ENCODE results near the gene EPDR1. TPM values are rescaled to one million over a fixed set of nuclear protein-coding genes. Genes with fewer than 3 reads are reported as not detected.
A peak's percentile ranks its signal among the peaks of the same experiment; 100 is the strongest.

EPDR1 gene
- total RNA-seq, 4 donors from 2014 or later, result 14.4 to 30.4 (median 24.1) TPM

DNA sequence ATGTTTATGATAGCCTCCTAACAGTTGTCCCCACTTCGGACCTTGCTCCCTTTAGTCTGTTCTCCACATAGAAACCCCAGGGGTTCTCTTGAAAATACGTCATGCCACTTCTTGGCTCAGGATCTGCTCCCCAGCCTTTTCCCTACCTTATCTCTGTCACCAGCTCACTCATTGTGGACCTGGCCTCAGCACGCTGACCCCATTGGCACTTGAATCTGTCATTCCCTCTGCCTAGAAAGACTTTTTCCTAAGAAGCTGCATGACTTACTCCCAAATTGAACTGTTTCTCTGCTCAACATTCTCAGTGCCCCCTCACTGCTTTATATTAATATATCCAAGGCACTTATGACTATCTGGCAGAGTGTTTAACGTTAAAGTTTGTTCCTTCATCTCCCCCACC is 8.4 kb downstream of the EPDR1 start:
- Histone ChIP-seq H3K4me3 (no peak overlapping the region), H3K27ac (no peak overlapping the region), H3K4me1 (no peaks in the 10 kb centered on the region), H3K27me3 (no peaks in the 10 kb centered on the region), H3K9me3 (no peaks in the 10 kb centered on the region), H3K36me3 (no peaks in the 10 kb centered on the region)
- intact Hi-C loops (cut with DNase I; ENCODE audit: low total_unique reads), result no loop called here
- no peak for TF ChIP-seq POLR2A (IDR thresholded peaks at IDR 0.05)
- TF ChIP-seq, protein P1, sequence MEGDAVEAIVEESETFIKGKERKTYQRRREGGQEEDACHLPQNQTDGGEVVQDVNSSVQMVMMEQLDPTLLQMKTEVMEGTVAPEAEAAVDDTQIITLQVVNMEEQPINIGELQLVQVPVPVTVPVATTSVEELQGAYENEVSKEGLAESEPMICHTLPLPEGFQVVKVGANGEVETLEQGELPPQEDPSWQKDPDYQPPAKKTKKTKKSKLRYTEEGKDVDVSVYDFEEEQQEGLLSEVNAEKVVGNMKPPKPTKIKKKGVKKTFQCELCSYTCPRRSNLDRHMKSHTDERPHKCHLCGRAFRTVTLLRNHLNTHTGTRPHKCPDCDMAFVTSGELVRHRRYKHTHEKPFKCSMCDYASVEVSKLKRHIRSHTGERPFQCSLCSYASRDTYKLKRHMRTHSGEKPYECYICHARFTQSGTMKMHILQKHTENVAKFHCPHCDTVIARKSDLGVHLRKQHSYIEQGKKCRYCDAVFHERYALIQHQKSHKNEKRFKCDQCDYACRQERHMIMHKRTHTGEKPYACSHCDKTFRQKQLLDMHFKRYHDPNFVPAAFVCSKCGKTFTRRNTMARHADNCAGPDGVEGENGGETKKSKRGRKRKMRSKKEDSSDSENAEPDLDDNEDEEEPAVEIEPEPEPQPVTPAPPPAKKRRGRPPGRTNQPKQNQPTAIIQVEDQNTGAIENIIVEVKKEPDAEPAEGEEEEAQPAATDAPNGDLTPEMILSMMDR (IDR thresholded peaks at IDR 0.05), result no peak
- DNase-seq, result no peak

- no peak overlapping the region for H3K27ac ChIP-seq
- no peak for TF ChIP-seq POLR2A (IDR thresholded peaks at IDR 0.05)
- TF ChIP-seq, protein P1 (IDR thresholded peaks at IDR 0.05), result no peak
- no peaks in the 10 kb centered on the region for H3K9me3 ChIP-seq
- no peaks in the 10 kb centered on the region for H3K36me3 ChIP-seq
- DNase-seq, result no peak
- H3K27me3 ChIP-seq, result no peaks in the 10 kb centered on the region
- no peak overlapping the region for H3K4me3 ChIP-seq
- intact Hi-C loops (cut with DNase I; ENCODE audit: low total_unique reads), result no loop called here
- no peaks in the 10 kb centered on the region for H3K4me1 ChIP-seq
Observed at GRCh38 chr7:37930226-37930948, 9.9 kb downstream of the EPDR1 start.

DNA sequence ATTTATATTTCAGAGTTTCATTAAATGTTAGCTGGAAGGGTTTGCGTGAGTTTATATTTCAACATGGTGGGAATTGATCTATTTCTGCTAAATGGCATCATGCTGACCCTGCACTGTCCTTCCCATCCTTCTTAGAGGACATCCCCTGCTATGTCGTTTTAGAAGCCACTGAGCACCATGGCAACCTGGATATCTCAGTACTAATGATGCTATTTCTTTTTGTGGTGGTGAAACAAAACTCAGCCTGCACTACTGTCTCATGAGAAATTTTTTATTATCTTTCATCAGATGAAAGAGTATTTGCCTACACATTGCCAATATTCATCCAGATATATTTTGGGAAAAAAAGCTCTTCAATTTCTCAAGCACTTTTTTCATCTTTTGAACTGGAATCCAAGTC is 12.1 kb downstream of the EPDR1 start:
- no peak for DNase-seq
- H3K36me3 ChIP-seq, result no peaks in the 10 kb centered on the region
- no peaks in the 10 kb centered on the region for H3K4me1 ChIP-seq
- intact Hi-C loops (cut with DNase I; ENCODE audit: low total_unique reads), result no loop called here
- no peaks in the 10 kb centered on the region for H3K27me3 ChIP-seq
- TF ChIP-seq POLR2A (IDR thresholded peaks at IDR 0.05), result no peak
- TF ChIP-seq, protein P1 (IDR thresholded peaks at IDR 0.05), result no peak
- H3K27ac ChIP-seq, result no peak overlapping the region
- no peak overlapping the region for H3K4me3 ChIP-seq
- peaks cover 0 to 2% of the 10 kb centered on the region in 2 donors for H3K9me3 ChIP-seq

DNA sequence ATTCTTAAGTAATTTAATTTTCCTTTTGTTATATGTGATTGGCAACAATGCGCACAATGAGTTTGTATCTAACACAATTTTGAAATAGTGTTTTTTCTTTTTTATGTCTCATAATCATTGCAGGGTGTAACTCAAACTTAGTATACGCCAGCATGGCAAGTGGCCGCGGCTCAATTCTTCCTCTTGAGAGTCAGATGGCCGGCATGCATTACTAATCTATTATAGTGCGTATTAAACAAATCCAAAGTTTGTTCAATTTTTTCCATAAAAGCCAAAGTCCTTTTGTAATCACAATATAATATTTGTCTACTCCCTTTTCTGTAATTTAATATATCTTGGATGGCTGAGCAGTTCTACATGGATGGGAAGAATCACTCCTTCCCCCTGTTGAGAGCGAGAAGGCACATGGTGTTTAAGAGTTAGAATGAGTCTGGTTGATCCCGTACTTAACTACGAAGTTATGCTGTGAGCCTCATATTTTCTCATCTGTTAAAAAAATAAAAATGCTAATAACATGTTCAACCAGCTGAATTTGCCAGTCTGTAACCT is 12.7 kb downstream of the EPDR1 start:
- no peak overlapping the region for H3K4me3 ChIP-seq
- intact Hi-C loops (cut with DNase I; ENCODE audit: low total_unique reads), result no loop called here
- H3K9me3 ChIP-seq, result peaks cover 0 to 2% of the 10 kb centered on the region in 2 donors
- H3K27me3 ChIP-seq, result no peaks in the 10 kb centered on the region
- TF ChIP-seq, protein P1 (IDR thresholded peaks at IDR 0.05), result no peak
- no peak for TF ChIP-seq POLR2A (IDR thresholded peaks at IDR 0.05)
- no peak overlapping the region for H3K27ac ChIP-seq
- DNase-seq, result no peak
- no peaks in the 10 kb centered on the region for H3K36me3 ChIP-seq
- H3K4me1 ChIP-seq, result no peaks in the 10 kb centered on the region

DNA sequence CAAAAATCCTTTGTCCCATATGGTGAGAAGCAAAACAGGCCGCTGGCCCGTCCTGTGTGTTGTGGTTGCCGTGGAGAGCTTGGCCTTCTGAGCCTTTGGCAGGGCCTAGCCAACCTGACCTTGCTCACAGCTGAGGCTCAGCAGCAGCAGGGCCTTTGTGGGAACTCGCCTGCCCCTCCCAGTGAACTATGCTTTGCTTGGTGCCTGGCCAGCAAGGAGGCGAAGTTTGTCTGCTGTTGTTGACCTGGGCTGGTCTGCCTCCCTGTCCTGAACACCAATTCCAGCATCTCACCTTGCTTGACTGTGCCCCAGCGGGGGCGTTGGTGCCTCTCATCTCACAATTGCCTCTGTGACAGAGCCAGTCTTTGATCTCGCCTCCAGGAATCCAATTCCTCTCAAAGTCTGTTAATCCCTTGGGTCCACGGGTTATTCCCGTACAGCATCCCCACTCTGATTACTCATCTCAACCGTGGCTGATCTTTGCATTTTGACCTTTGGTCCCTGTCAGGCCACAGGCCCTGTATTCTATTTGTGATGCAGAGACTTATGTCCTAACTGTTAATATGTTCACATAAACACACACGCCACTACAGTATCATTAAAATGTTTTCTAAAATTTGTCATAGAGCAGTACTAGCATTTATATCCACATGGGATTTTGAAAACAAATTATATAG is 22.6 kb downstream of the EPDR1 start:
- Histone ChIP-seq H3K4me3 (no peak overlapping the region), H3K27me3 (no peaks in the 10 kb centered on the region), H3K4me1 (peaks cover 0 to 7% of the 10 kb centered on the region in 2 donors), H3K9me3 (no peaks in the 10 kb centered on the region), H3K27ac (peak overlapping the region; percentile 66 to 75), H3K36me3 (no peaks in the 10 kb centered on the region)
- intact Hi-C loops (cut with DNase I; ENCODE audit: low total_unique reads), result no loop called here
- TF ChIP-seq, protein P1 (IDR thresholded peaks at IDR 0.05), result no peak
- no peak for TF ChIP-seq POLR2A (IDR thresholded peaks at IDR 0.05)
- peak; percentile 47 to 57 for DNase-seq

Measured in uterus (tissue), 4 donors.